Kasumi-1 (cell line): ENCODE measurements around the gene ZNF737.
"Not testable (repeated sequence)": the region's sequence is repeated elsewhere in the genome, so short reads cannot be mapped to it uniquely, and the experiment has no call there.

Experiments
- DNase-seq, 2 experiments: peaks; one replicate each; lab custom pipeline; 2025; lab: John Stamatoyannopoulos, UW

Gene ZNF737

DNA sequence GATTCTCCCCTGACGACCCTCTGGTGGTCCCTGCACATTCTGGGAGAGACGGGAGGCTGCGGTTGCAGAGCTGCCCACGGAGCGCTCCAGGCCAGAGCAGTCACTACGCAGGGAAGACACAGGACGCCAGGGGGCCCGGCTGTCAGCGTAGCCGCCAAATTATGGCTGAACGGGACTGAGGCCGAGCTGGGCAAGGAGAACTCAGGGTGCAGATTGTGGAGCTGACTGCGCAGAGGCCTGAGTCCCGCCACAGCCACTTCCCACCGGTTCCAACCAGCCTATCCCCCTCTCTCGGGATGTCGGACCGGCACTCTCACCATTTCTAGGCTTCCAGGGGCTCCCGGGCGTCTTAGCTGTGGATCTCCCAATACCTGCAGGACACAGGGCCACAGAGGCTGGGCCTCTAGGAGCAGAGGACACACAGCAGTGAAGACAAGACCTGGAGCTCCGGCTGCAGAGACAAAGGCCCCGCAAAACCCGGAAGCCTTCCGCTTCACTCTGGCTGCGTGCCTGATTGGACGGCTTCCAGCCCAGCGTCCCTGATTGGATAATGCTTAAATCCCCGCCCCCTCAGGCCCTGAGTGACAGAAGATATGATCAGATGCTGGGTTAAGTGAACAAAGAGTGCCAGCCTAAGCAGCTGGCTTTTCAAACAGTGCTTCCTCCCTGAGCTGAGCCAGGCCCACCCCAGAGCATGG lies at the start of gene ZNF737:
TSS of gene ZNF737 (minus strand) at position 461 of the 698 bp plus-strand sequence. CDS start at position 320, 141 bp downstream.
- DNase-seq, result peak; percentile 77 to 84

- DNase-seq, result not testable (repeated sequence)
These were observed 49.4 kb upstream of the ZNF737 start for GRCh38 chr19:20614971-20615370.

DNA sequence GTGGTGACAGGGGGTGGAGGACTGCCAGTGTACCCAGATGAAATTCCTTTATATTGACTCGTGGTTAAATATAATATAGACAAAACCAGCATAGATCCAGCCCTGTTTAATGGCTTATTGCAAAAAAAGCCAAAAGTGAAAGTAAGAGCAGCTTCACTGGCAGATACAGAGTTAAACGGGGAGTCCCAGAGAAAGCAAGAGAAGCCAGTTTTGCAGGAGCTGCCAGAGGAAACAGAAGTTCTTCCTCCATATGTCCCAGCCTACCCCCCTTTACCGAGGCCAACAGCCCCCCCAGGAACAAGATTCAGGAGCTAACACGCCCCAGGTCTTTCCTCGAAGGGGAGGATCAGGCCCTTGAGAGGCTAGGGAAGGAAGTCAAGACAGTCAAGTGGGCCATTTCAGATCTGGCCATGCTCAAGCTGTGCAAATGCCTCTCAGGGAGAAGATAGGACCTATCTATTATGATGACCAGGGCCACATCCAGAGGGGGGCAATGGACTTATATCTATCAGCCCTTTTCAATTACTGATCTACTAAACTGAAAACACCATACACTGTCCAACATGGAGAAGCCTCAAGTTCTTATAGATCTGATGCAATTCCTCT lies 47.2 kb upstream of the ZNF737 start:
- DNase-seq, result no peak

- DNase-seq, result no peak
These were observed 46.3 kb upstream of the ZNF737 start for GRCh38 chr19:20611866-20612265.

DNA sequence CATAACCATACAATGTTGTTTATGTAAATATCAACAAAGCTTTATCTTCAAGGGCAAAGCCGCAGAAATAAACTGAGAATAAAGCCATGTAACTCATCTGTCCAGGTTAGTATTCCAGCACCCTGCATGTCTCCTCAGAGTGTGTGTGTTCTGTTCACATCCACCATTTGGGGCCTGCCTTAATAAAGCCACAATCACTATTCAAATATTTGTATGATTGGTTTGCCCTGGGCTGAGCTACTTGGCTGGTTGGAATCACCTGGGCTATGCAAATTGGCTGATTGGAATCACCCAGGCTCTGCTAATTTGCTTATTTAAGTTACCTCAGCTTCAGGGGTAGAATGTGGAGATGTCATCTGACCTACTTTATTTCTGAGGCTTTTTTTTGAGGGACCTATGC lies 42.4 kb upstream of the ZNF737 start:
- DNase-seq, result no peak

DNA sequence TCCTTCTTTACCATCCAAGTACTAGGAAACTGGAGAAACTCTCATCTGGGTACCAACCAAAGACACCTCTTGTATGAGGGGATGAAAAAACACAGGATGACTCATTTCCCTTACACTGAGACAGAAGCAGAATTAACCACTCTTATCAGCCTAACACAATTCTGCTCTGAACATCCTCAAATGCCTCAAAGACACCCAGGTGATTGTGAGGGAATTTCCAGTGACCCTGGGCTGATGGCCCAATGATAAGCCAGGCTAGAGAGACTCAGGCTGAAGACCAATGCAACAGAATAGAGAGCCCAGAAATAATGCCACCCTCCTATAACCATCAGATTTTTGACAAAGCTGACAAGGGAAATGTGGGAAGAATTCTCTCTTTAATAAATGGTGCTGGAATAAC lies 7.0 kb downstream of the ZNF737 start:
- no peak for DNase-seq

- no peak for DNase-seq
These were observed 7.6 kb downstream of the ZNF737 start for GRCh38 chr19:20558011-20558410.

DNA sequence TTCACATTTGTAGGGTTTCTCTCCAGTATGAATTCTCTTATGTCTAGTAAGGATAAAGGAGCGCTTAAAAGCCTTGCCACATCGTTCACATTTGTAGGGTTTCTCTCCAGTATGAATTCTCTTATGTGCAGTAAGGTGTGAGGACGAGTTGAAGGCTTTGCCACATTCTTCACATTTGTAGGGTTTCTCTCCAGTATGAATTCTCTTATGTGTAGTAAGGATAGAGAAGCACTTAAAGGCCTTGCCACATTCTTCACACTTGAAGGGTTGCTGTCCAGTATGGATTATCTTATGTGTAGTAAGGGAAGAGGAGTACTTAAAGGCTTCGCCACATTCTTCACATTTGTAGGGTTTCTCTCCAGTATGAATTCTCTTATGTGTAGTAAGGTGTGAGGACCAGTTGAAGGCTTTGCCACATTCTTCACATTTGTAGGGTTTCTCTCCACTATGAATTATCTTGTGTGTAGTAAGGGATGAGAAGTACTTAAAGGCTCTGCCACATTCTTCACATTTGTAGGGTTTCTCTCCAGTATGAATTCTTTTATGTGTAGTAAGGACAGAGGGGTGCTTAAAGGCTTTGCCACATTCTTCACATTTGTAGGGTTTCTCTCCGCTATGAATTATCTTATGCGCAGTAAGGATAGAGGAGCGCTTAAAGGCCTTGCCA lies 20.8 kb downstream of the ZNF737 start:
- DNase-seq, result not testable (repeated sequence)

DNA sequence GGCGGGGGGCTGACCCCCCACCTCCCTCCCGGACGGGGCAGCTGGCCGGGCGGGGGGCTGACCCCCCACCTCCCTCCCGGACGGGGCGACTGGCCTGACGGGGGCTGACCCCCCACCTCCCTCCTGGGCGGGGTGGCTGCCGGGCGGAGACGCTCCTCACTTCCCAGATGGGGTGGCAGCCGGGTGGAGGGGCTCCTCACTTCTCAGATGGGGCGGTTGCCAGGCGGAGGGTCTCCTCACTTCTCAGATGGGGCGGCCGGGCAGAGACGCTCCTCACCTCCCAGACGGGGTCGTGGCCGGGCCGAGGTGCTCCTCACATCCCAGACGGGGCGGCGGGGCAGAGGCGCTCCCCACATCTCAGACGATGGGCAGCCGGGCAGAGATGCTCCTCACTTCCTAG lies 35.3 kb downstream of the ZNF737 start:
- DNase-seq, result not testable (repeated sequence)

DNA sequence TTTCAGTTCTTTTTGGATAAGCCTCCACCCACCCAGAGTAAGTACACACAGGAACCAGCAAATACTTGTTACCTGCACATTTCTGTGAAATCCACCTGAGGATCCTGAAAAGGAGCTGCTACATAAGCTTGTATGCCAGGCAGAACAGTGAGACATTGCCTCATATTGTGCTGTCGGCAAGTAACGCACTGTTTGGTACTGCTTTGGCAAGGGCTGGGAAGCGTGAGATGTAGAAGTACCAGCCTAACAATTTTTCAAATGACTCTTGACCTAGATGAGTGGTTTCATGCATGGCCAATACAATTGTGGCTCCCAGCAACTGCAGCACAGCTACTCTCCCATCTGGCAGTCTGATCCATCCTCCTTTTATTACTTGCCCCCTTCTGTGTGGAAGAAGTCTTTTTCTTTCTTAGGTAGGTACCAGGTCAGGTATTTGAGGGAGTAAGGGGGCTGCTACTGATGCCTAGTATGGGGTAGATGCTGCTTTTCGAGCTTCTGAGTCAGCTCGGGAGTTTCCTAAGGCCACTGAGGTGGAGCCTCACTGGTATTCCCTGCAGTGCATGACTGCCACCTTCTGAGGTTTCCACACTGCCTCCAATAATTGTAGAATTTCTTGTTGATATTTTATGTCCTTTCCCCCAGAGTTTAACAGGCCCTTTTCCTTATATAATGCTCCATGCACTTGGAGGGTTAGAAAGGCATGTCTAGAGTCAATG lies 52.2 kb downstream of the ZNF737 start:
- DNase-seq, result no peak

- DNase-seq, result no peak
These were observed 62.1 kb downstream of the ZNF737 start for GRCh38 chr19:20503476-20503875.
